Endothelial cell of hepatic sinusoid (primary cell): ENCODE data around the gene PTGER1.

Source experiments
- in situ Hi-C: cut with HindIII; loops from 2 replicates; pipeline ENCODE4 v1.10.0; 2017; ENCODE audit warnings: low sequenced_read_pairs

The PTGER1 gene, protein sequence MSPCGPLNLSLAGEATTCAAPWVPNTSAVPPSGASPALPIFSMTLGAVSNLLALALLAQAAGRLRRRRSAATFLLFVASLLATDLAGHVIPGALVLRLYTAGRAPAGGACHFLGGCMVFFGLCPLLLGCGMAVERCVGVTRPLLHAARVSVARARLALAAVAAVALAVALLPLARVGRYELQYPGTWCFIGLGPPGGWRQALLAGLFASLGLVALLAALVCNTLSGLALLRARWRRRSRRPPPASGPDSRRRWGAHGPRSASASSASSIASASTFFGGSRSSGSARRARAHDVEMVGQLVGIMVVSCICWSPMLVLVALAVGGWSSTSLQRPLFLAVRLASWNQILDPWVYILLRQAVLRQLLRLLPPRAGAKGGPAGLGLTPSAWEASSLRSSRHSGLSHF

GRCh38 chr19:14475251-14476073, at the start of gene PTGER1:
Gene PTGER1 (minus strand): TSS chr19:14475354. CDS start chr19:14474320, 1,034 bp downstream.
- in situ Hi-C loops = loop anchor here (5.0 kb wide), 1 partner anchor 63 kb away; no protein-coding TSS in a partner anchor

DNA sequence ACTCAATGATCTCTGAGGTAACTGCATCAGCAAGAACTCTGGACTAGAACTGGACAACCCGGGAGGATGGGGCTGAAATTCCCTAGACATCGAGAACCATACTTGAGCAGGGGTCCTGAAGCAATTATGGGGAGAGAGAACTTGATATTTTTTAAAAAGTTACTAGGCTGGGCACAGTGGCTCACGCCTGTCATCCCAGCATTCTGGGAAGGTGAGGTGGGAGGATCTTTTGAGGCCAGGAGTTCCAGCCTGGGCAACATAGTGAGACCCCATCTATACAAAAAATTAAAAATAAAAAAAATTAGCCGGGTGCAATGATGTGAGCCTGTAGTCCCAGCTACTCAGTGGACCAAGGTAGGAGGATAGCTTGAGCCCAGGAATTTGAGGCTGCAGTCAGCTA, 45.4 kb upstream of the PTGER1 start:
- in situ Hi-C loops = no loop called here

GRCh38 chr19:14519860-14520407, 44.8 kb upstream of the PTGER1 start:
- in situ Hi-C loops = loop anchor here (5.0 kb wide), 1 partner anchor 108 kb away; no protein-coding TSS in a partner anchor

GRCh38 chr19:14519245-14519859, 44.2 kb upstream of the PTGER1 start:
- in situ Hi-C loops = loop anchor here (5.0 kb wide), 1 partner anchor 107 kb away; no protein-coding TSS in a partner anchor

- in situ Hi-C loops = loop anchor here (5.0 kb wide), 1 partner anchor 106 kb away; no protein-coding TSS in a partner anchor
These were observed 42.8 kb upstream of the PTGER1 start, which contains the start of gene DNAJB1 for GRCh38 chr19:14517840-14518505. Gene DNAJB1 (minus strand): TSS chr19:14518397. CDS start chr19:14518349, 48 bp downstream.

GRCh38 chr19:14517446-14517839, 42.3 kb upstream of the PTGER1 start:
- in situ Hi-C loops = loop anchor here (5.0 kb wide), 1 partner anchor 105 kb away; no protein-coding TSS in a partner anchor

GRCh38 chr19:14516746-14517438, 41.7 kb upstream of the PTGER1 start:
- in situ Hi-C loops = loop anchor here (5.0 kb wide), 1 partner anchor 105 kb away; no protein-coding TSS in a partner anchor

DNA sequence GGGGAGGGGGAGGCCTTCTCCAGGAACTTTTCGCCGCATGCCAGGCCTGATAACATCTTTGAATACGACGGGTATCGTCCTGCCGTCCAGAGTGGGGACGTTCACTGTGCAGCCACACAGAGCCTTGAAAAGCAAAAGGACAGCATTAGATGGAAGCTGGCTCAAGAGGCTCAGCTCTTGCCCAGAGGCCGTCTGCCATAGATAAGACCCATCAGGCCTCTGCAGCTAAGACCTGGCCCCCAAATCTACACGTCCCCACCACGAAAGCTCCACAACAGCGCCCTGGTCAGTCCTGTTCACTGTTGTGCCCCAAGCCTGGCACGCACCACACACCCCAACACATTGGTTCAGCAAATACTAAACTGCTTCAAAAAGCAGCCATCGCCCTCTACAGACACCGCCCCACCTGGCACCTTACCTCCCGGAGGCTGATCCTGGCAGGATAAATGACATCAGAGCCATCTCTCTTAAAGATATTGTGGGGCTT, 40.9 kb upstream of the PTGER1 start:
- in situ Hi-C loops = loop anchor here (5.0 kb wide), 1 partner anchor 104 kb away; no protein-coding TSS in a partner anchor

DNA sequence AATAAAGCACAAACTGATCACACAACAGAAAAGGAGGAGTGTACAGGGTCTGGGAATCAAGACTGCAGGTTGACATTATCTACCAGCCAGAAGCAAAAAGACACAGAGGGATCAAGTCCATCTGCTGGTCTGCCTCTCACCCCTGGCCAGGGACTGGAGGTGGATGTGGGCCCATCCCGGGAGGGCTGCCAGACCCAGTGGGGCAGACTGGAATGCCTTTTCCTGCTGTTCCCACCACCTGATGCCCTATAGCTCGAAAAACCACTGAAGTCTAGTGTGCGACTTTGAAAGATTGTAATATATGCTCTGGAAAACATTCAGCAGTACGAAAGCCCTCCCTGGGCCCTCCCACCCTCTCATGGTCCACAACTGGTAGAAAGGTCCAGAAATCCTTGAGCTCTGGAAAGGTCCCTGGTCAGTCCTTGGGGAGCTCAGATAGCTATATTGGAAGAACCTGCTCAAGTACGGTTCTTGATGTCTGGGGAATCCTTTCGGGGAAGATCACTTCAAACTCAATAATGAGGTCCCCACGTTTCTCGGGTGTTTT, 40.4 kb upstream of the PTGER1 start:
- in situ Hi-C loops = loop anchor here (5.0 kb wide), 1 partner anchor 103 kb away; no protein-coding TSS in a partner anchor

DNA sequence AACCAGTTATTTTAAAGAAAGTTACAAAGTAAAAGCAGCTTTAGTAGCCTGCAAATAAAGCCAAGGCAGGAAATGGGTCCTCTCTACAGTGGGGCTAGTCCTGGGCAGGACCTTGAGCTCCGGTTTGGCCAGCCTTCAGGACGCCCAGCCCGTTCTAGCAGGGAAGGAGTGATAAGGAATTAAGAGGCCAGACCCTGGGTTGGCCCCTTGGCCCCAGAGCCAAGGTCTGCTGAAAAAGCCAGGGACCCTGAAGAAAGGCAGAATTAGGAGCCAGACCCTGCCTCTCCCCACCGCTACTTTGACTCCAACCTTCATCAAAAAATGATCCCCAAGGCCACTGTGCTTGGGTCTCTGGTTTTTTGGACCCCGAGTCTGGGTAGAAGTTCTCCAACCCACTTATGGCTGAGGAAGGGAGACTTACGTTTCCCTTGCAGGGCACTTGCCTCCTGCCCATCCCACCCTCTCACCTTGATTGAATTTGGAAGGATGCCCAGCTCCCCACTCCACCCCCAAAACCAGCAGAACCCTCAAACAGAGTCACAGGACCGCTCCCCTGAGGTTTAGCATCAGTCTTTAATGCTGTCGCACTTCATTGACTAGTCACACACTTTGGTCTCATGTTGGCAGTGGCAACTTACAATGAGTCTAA, 39.2 kb upstream of the PTGER1 start:
- in situ Hi-C loops = no loop called here

DNA sequence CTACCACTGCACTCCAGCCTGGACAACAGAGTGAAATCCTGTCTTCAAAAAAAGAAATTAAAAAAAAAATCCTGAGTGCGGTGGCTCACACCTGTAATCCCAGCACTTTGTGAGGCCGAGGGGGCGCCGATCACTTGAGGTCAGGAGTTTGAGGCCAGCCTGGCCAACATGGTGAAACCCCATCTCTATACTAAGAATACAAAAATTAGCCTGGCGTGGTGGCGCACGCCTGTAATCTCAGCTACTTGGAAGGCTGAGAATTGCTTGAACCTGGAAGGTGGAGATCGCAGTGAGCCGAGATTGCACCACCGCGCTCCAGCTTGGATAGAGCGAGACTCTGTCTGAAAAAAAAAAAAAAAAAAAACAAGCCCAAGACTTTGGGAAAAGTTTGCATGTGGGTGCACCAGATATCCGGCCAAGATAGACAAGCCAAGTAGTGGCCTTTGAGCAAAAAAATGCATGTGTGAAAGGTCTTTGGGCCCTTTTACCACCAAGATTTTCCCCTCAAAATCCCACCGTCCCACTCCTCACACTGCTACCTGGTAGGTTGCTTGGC, 37.3 kb upstream of the PTGER1 start:
- in situ Hi-C loops = no loop called here

DNA sequence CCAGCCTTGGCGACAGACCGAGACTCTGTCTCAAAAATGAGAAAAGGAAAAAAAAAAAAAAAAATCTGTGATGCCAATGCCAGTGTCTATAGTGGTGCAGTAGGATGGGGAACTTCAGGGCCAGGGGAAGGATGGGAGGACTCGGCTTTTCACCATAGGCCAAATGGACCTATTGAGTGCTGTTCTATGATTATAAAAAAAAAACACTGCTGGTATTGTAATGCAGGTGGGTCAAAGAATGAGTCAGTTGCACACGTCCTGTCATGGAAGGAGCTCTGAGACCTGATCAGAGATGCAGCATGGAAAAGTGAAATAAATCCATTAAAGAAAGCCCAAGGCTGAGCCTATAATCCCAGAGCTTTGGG, 36.1 kb upstream of the PTGER1 start:
- in situ Hi-C loops = no loop called here

DNA sequence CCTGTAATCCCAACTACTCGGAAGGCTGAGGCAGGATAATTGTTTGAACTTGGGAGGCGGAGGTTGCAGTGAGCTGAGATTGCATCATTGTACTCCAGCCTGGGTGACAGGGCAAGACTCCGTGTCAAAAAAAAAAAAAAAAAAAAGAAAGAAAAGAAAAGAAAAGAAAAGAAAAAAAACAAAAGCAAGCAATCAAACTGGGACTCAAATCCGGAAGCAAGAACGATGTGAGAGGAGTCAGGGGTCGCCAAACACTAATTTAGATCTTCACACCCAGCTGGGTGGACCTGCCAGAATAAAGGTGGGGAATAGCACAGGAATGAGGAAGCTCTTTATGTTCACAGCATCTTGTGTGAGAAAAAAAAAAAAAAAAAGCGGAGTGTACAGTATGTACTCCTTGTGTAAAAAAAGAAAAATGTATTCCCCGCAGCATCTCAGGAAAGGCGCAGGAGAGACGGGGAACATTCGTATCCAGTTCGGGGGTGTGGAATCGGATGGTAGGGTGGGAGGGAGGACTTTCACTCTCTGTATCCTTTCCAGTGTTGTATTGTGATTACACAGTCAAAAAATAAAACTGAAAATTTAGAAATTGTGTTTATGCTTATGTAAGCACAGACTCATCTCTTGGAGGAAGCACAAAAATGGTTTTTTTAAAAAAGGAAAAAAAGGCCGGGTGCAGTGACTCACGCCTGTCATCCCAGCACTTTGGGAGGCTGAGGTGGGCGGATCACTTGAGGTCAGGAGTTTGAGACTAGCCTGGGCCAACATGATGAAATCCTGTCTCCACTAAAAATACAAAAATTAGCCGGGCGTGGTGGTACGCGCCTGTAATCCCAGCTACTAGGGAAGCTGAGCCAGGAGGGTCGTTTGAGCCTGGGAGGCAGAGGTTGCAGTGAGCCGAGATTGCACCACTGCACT, 35.4 kb upstream of the PTGER1 start:
- in situ Hi-C loops = no loop called here

- in situ Hi-C loops = no loop called here
These were observed 32.8 kb upstream of the PTGER1 start for GRCh38 chr19:14507704-14508542.

- in situ Hi-C loops = no loop called here
These were observed 30.5 kb upstream of the PTGER1 start for GRCh38 chr19:14505488-14506239.
